Ectodermal cell (in vitro differentiated cells): ENCODE results near the gene MAGI1.

Source experiments
- H3K27ac ChIP-seq: 2 replicates; pipeline ENCODE4 v1.7.0; 2013; ENCODE audit warnings: mild to moderate bottlenecking, low read depth, low read length; ENCODE audit not compliant: insufficient read depth, poor library complexity, severe bottlenecking
- H3K27me3 ChIP-seq: 2 replicates; pipeline ENCODE4 v1.7.0; 2013; ENCODE audit warnings: mild to moderate bottlenecking, low read length; ENCODE audit not compliant: insufficient read depth, control insufficient read depth, poor library complexity, severe bottlenecking
- H3K36me3 ChIP-seq: one replicate; pipeline ENCODE4 v1.7.0; 2013; ENCODE audit warnings: low read length; ENCODE audit not compliant: control insufficient read depth, insufficient read depth
- H3K4me1 ChIP-seq: one replicate; pipeline ENCODE4 v1.7.0; 2013; ENCODE audit warnings: low read length; ENCODE audit not compliant: control insufficient read depth, insufficient read depth
- H3K4me3 ChIP-seq: 2 replicates; pipeline ENCODE4 v1.7.0; 2013; ENCODE audit warnings: low read depth, low read length, control low read depth; ENCODE audit not compliant: insufficient read depth
- H3K9me3 ChIP-seq: 2 replicates; pipeline ENCODE4 v1.7.0; 2013; ENCODE audit warnings: mild to moderate bottlenecking, low read length, moderate library complexity; ENCODE audit not compliant: control insufficient read depth
- WGBS, 2 experiments: methylation state at CpG; one replicate each; pipeline ENCODE4 v1.1.7; 2013; ENCODE audit warnings: missing lambda C conversion rate in 2 of 2; 5-methylcytosine and 5-hydroxymethylcytosine counted together

MAGI1 gene

DNA sequence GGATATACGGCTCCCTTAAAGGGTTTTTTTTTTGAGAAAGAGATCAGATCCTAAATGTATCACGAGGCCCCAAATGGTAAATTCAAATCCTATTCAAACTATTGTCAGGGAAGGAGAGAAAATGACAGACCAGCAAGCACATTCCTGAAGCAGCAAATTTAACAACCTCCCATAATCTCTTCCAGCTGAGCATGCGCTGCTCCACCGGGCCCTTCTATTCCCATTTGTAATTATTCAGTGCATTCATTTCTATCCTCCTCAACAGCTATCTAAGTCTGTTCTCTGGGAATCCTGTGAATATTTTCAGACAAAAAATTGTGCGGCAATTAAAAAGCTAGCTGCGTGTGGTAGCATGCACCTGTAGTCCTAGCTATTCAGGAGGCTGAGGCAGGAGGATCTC, 43.2 kb downstream of the MAGI1 start:
- WGBS, 2 experiments: 92 to 97% methylated on average over 6 of the region's 6 CpGs
- H3K27ac ChIP-seq: no peak overlapping the region
- H3K27me3 ChIP-seq: no peaks in the 10 kb centered on the region
- H3K36me3 ChIP-seq: no peaks in the 10 kb centered on the region
- no peak overlapping the region for H3K4me3 ChIP-seq
- no peaks in the 10 kb centered on the region for H3K9me3 ChIP-seq
- no peaks in the 10 kb centered on the region for H3K4me1 ChIP-seq

DNA sequence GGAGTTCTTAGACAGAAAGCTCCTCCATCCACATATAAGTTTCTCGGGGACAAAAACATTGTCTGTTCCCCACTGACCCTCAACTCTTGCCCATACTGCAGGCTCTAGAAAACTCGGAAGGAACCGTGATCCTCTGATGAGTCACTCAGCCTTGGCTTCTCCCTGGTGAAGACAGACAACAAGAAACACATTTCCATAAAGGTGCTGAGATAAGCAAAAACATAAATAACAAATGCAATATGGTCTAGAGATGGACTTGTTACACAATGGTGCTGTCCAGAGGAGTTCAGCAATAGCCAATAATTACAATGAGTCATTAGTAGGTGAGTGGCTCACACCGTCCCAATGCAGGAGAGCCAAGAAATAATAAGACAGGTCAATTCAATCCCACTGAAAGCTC, 43.7 kb downstream of the MAGI1 start:
- H3K36me3 ChIP-seq: no peaks in the 10 kb centered on the region
- WGBS, 2 experiments: 90 to 97% methylated on average over 4 of the region's 4 CpGs
- no peak overlapping the region for H3K4me3 ChIP-seq
- H3K9me3 ChIP-seq: no peaks in the 10 kb centered on the region
- H3K4me1 ChIP-seq: no peaks in the 10 kb centered on the region
- no peak overlapping the region for H3K27ac ChIP-seq
- H3K27me3 ChIP-seq: no peaks in the 10 kb centered on the region

DNA sequence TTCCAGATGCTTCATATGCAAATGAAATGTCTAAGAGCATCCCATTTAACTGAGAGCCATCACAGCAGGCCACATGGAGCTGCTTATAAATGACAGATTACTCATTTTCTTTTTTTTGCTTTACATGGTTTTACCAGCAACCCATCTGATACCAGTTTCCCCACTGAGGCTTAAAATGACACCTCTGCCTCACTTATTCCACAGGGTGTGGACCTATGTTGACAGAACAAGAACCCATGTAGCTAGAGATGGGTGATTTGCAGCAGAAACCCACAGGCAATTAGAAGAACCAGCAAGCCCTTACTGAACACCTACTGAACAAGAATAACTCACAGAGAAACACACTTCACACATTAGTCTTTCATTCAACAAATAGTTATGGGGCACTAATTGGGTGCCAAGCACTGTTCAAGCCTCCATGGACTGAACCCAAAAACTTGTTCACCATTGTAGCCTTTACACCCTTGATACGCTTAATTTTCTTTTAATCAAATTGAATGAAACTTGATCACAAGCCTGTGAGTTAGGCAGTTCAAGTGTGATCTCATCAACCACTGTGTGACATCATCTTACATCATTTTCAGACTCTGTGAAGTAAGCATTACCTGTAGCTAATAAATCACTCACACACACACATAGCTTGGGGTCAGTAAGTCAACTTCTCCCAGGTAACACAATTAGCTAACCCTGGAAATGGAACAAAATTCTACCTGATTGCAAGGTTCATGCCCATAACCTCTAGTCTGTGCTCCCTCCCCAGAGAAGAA, 45.4 kb downstream of the MAGI1 start:
- H3K27me3 ChIP-seq: no peaks in the 10 kb centered on the region
- H3K36me3 ChIP-seq: no peaks in the 10 kb centered on the region
- 89 to 97% methylated on average over 1 of the region's 1 CpG for WGBS, 2 experiments
- no peak overlapping the region for H3K4me3 ChIP-seq
- no peaks in the 10 kb centered on the region for H3K9me3 ChIP-seq
- no peak overlapping the region for H3K27ac ChIP-seq
- H3K4me1 ChIP-seq: no peaks in the 10 kb centered on the region

DNA sequence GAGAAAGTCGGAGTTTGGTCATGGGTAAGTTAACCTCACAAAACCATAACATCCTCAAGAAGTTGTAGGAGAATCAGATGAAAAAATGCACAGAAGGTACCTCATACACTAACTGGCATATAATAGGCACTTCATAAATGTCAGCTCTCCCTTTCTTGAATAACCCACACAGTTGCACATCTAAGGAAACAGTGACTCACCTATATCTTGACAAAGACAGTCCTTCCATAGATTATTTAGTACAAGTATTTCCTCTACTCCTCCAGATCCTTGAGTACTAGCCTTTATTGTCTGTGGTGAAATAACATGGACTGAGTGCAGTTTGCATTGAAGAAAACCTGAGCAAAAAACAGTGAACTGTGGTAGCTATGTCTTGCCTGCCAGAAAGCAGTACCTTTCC, 46.6 kb downstream of the MAGI1 start:
- H3K4me3 ChIP-seq: no peak overlapping the region
- WGBS, 2 experiments: 67 to 100% methylated on average over 1 of the region's 1 CpG

DNA sequence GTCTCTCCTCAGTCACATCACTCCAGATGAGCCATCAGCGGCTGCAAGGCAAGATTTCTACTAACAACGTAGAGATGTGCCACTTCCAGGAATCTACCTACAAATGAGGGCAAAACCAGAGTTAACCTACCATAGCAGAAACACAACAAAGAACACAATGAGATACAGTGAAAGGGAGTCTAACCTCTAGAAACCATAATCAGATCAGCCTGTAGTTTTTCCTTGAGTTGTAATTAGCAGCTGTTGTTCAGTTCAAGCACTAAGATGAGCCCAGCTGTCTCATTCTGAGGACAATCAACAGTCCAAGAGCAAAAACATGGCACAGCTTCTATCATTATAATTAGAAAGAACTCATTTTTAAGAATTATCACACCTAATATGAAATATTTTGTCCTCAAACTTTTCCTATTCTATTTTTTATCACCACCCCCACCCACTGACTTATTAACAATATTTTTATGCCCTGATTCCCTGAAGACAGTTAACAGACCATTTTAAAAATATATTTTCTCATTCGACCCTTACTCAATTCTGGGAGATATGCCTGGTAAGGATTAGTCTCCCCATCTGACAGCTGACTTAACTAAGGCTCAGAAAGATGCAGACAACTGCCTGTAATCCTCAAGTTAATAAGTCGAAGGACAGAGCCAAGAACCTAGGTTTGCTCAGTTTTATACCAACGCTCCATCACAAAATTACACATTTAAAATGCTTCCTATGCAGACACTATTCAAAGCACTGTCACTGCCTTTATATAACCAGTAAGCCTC, 50.1 kb downstream of the MAGI1 start:
- Histone ChIP-seq H3K36me3 (no peaks in the 10 kb centered on the region), H3K4me1 (no peaks in the 10 kb centered on the region), H3K27ac (no peak overlapping the region), H3K4me3 (no peak overlapping the region), H3K9me3 (no peaks in the 10 kb centered on the region), H3K27me3 (no peaks in the 10 kb centered on the region)
- 86 to 88% methylated on average over 5 of the region's 5 CpGs for WGBS, 2 experiments

More for the DNA sequence above, 46.6 kb downstream of the MAGI1 start:
- H3K36me3 ChIP-seq: no peaks in the 10 kb centered on the region
- H3K9me3 ChIP-seq: no peaks in the 10 kb centered on the region
- no peak overlapping the region for H3K27ac ChIP-seq
- H3K4me1 ChIP-seq: no peaks in the 10 kb centered on the region
- H3K27me3 ChIP-seq: no peaks in the 10 kb centered on the region

DNA sequence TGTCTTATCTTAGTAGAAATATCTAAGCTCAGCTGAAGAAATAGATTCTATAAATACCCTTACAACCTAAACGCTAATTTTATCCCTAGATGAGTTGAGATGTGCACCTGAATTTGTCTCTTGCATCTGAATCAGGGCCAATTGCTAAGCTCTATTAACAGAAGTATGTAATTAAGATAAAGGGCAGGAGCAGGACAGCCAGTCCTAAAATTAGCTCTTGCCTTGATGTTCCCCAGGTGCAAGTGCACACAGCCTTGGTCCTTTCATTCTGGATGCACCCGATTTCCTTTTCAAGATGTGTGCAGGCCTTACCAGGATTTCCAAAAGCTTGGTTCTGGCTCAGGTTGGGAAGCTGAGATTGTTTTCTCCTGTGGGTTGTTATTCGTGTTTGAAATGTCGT, 52.4 kb downstream of the MAGI1 start:
- Histone ChIP-seq H3K4me1 (no peaks in the 10 kb centered on the region), H3K27me3 (no peaks in the 10 kb centered on the region), H3K4me3 (no peak overlapping the region), H3K36me3 (no peaks in the 10 kb centered on the region), H3K27ac (no peak overlapping the region), H3K9me3 (no peaks in the 10 kb centered on the region)
- 94 to 96% methylated on average over 4 of the region's 4 CpGs for WGBS, 2 experiments

DNA sequence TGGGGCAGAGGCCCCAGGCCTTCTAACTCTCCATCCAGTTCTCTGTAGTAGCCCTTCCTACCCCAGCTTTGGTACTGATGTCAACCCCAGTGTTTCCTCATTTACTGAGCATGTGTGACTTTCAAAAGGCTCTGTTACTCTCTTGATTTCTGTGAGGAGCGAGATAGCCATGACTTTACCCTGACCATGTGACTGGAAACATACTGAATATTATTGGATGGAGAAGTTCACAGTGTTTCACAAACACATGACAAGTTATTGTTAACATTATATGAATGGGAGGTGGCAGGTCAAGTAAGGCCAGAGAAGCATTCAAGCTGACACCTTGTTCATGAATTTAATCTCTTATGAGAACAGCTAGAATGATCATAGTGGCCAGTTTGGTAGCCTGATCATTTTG, 53.7 kb downstream of the MAGI1 start:
- WGBS, 2 experiments: 89 to 100% methylated on average over 1 of the region's 1 CpG
- no peak overlapping the region for H3K4me3 ChIP-seq
- no peaks in the 10 kb centered on the region for H3K36me3 ChIP-seq

DNA sequence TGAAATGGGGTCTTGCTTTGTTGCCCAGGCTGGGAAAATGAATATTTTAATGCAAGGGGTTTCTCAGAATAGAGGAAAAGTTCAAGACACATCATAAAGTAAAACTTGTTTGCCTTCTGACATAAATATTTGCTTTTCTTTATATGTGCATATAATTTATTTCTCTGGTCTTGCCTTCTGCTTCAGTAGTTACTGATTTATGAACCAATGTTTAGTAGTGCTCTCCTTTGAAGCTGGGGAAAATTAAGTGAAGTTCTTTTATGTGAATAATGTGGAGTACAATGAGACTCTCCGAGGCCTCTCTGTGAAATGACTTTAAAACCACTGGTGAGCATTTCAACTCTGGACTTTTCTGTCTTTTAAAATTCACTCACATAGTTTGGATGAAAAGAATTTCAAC, 55.6 kb downstream of the MAGI1 start:
- no peaks in the 10 kb centered on the region for H3K9me3 ChIP-seq
- H3K4me1 ChIP-seq: no peaks in the 10 kb centered on the region
- H3K4me3 ChIP-seq: no peak overlapping the region
- H3K27me3 ChIP-seq: no peaks in the 10 kb centered on the region
- no peak overlapping the region for H3K27ac ChIP-seq
- H3K36me3 ChIP-seq: no peaks in the 10 kb centered on the region
- WGBS, 2 experiments: 91 to 100% methylated on average over 1 of the region's 1 CpG

More for the DNA sequence above, 53.7 kb downstream of the MAGI1 start:
- Histone ChIP-seq H3K27me3 (no peaks in the 10 kb centered on the region), H3K27ac (no peak overlapping the region), H3K4me1 (no peaks in the 10 kb centered on the region), H3K9me3 (no peaks in the 10 kb centered on the region)

DNA sequence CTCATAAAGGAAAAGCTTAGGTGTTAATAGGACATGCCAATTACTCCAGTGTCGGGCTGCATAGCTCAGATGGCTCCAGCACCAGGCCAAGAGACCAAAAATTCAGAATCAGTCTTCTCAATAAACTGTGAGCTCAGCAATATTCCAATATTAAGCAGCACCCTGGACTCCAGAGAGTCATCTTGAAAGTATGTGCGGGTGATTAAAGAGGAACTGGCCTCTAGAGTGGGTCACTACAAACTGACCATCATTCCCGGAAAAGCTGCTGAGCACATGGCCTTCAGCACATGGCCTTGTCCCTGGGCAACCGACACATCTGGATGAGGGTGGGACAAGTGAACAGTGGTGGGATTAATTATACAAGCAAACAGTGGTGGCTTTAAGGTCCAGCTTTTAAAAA, 59.0 kb downstream of the MAGI1 start:
- Histone ChIP-seq H3K4me3 (no peak overlapping the region), H3K27me3 (no peaks in the 10 kb centered on the region), H3K4me1 (no peaks in the 10 kb centered on the region), H3K36me3 (no peaks in the 10 kb centered on the region), H3K9me3 (no peaks in the 10 kb centered on the region), H3K27ac (no peak overlapping the region)
- 93 to 95% methylated on average over 4 of the region's 4 CpGs for WGBS, 2 experiments

DNA sequence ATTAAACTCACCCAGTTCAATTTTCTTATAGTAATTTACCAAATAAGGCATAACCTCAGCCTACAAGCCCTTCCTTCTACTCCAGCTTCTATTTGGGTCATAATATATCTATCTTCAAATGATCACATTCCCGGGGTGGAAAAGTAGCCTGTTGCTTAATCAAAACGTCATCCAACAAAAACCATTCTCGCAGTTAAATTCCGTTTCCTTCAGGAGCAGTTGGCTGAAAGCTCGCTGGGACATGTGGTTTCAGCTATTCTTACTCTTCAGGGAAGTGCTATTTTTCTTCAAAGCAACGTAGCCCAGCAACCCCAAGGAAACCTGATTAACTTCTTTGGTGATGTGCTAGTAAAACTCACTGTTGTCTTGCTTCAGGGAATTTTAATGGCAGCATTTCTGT, 59.6 kb downstream of the MAGI1 start:
- Histone ChIP-seq H3K36me3 (no peaks in the 10 kb centered on the region), H3K4me3 (no peak overlapping the region)

More for the DNA sequence above, 59.6 kb downstream of the MAGI1 start:
- WGBS, 2 experiments: 72 to 75% methylated on average over 6 of the region's 6 CpGs
- no peaks in the 10 kb centered on the region for H3K4me1 ChIP-seq
- no peak overlapping the region for H3K27ac ChIP-seq
- no peaks in the 10 kb centered on the region for H3K27me3 ChIP-seq
- H3K9me3 ChIP-seq: no peaks in the 10 kb centered on the region
